GM23248 (cell line): ENCODE measurements around the gene MSH3.

Source experiments
- EZH2 ChIP-seq: fragments of 200-600 bp; sonication (generic); IDR thresholded peaks from 2 replicates; pipeline ENCODE4 v1.6.1; 2018; ENCODE audit warnings: antibody characterized with exemption, mild to moderate bottlenecking; ENCODE audit not compliant: insufficient read depth, poor library complexity, severe bottlenecking
- EZH2phosphoT487 ChIP-seq: fragments of 200-600 bp; sonication (generic); IDR thresholded peaks from 2 replicates; pipeline ENCODE4 v1.6.1; 2018; ENCODE audit warnings: antibody characterized with exemption, moderate library complexity, mild to moderate bottlenecking, low read depth; ENCODE audit not compliant: insufficient read depth

DNA sequence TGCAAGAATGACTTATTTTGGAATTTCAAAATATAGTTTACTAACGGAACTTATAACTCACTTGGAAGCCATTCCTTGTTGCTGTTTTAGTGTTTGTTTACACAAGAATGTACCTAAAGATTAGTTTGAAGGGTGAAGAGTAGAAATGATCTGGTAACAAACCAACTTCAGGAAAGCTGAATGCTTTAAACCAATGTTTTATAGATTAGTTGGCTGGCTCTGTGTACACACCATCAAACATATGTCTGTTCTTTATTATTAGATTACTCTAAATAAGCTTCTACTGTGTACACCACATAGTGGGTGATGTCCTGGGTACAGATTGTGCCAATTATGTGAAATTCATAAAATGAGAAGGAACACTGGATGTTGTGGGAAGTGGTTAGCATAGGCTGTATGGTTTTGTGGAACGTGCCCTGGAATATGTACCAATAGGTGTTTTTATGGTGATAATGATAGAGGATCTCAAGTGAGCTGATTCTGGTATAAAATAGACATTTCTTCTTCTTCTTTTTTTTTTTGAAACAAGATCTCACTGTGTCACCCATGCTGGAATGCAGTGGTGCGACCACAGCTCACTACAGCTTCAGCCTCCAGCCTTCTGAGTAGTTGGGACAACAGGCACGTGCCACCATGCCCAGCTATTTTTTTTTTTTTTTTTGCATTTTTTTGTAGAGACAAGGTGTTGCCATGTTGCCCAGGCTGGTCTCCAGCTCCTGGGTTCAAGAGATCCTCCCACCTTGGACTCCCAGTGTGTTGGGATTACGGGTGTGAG is 109.6 kb downstream of the MSH3 start:
- TF ChIP-seq EZH2 (no peak), EZH2phosphoT487 (no peak)
